Measurements from ENCODE around the gene CELA2B.
"Not testable (repeated sequence)": the region's sequence is repeated elsewhere in the genome, so short reads cannot be mapped to it uniquely, and the experiment has no call there.

CELA2B gene

GRCh38 chr1:15501208-15502032 lies 25.5 kb downstream of the CELA2B start:
- DNase-seq: peak; percentile 84

- DNase-seq: no peak
These were observed 28.5 kb downstream of the CELA2B start for GRCh38 chr1:15504436-15504835.

- no peak for DNase-seq
These were observed 30.9 kb downstream of the CELA2B start for GRCh38 chr1:15506831-15507230.

- DNase-seq: no peak
These were observed 31.4 kb downstream of the CELA2B start for GRCh38 chr1:15507278-15507677.

GRCh38 chr1:15508700-15509487 lies 33.0 kb downstream of the CELA2B start:
- peak; percentile 92 for DNase-seq

GRCh38 chr1:15509586-15509985 lies 33.7 kb downstream of the CELA2B start:
- DNase-seq: no peak

GRCh38 chr1:15510611-15511405 lies 34.9 kb downstream of the CELA2B start:
- no peak for DNase-seq

GRCh38 chr1:15513192-15513591 lies 37.3 kb downstream of the CELA2B start:
- DNase-seq: no peak

- no peak for DNase-seq
These were observed 38.0 kb downstream of the CELA2B start for GRCh38 chr1:15513919-15514318.

GRCh38 chr1:15514557-15514956 lies 38.7 kb downstream of the CELA2B start:
- DNase-seq: not testable (repeated sequence)

GRCh38 chr1:15515022-15515663 lies 39.2 kb downstream of the CELA2B start:
- DNase-seq: peak; percentile 52

- DNase-seq: no peak
These were observed 43.7 kb downstream of the CELA2B start for GRCh38 chr1:15519625-15520024.

GRCh38 chr1:15521206-15521906 lies 45.5 kb downstream of the CELA2B start:
- not testable (repeated sequence) for DNase-seq

- no peak for DNase-seq
These were observed 46.6 kb downstream of the CELA2B start for GRCh38 chr1:15522551-15522950.

GRCh38 chr1:15523104-15524020 lies 47.5 kb downstream of the CELA2B start:
- no peak for DNase-seq

- DNase-seq: no peak
These were observed 48.0 kb downstream of the CELA2B start, which contains the start of gene CASP9 for GRCh38 chr1:15524021-15524282. TSS of gene CASP9 (minus strand) at chr1:15524215. CDS start at chr1:15524200, 15 bp downstream.

GRCh38 chr1:15524283-15525049 lies 48.6 kb downstream of the CELA2B start:
- peak; percentile 99 for DNase-seq

- DNase-seq: peak; percentile 11
These were observed 49.4 kb downstream of the CELA2B start for GRCh38 chr1:15525050-15526020.

- DNase-seq: no peak
These were observed 50.2 kb downstream of the CELA2B start for GRCh38 chr1:15526021-15526489.

Measured in hematopoietic multipotent progenitor cell treated with erythropoietin and hydrocortisone succinate and interleukin-3 and kit ligand, for 4 days (in vitro differentiated cells).